ENCODE measurements around the gene CYB561. TPM values are rescaled to one million over a fixed set of nuclear protein-coding genes. Genes with fewer than 3 reads are reported as not detected.

CYB561 gene
- total RNA-seq, 2 donors from 2014 or later, result 19.0 to 23.7 TPM

- peak; percentile 58 for TF ChIP-seq CTCF (IDR thresholded peaks at IDR 0.05)
- H3K27me3 ChIP-seq (replicated peaks; ENCODE audit: insufficient read depth), result no peaks in the 10 kb centered on the region
- H3K36me3 ChIP-seq, result no peaks in the 10 kb centered on the region
- H3K4me1 ChIP-seq (ENCODE audit: control insufficient read depth in 1 of 2, low read depth in 2 of 2), result peaks cover 10 to 24% of the 10 kb centered on the region in 2 donors
- H3K4me3 ChIP-seq, result no peak overlapping the region
- no peak overlapping the region for H3K27ac ChIP-seq
- ATAC-seq (ENCODE audit: insufficient number of reproducible peaks, low FRiP score, low read depth) (no peak), DNase-seq (ENCODE audit: low spot score) (peak; percentile 35)
- no peaks in the 10 kb centered on the region for H3K9me3 ChIP-seq
Observed at GRCh38 chr17:63478814-63479494, 32.8 kb upstream of the CYB561 start.

- H3K27ac ChIP-seq, result peak overlapping the region in 1 of 2 donors; percentile 11
- H3K27me3 ChIP-seq (replicated peaks; ENCODE audit: insufficient read depth), result no peaks in the 10 kb centered on the region
- H3K9me3 ChIP-seq, result no peaks in the 10 kb centered on the region
- DNase-seq (ENCODE audit: low spot score), result no peak
- TF ChIP-seq CTCF (IDR thresholded peaks at IDR 0.05), result no peak
- H3K36me3 ChIP-seq, result no peaks in the 10 kb centered on the region
- H3K4me3 ChIP-seq, result peak overlapping the region; percentile 72
- H3K4me1 ChIP-seq (ENCODE audit: control insufficient read depth in 1 of 2, low read depth in 2 of 2), result peaks cover 10 to 24% of the 10 kb centered on the region in 2 donors
- ATAC-seq (ENCODE audit: insufficient number of reproducible peaks, low FRiP score, low read depth), result no peak
Observed at GRCh38 chr17:63477480-63478440, 31.7 kb upstream of the CYB561 start.

DNA sequence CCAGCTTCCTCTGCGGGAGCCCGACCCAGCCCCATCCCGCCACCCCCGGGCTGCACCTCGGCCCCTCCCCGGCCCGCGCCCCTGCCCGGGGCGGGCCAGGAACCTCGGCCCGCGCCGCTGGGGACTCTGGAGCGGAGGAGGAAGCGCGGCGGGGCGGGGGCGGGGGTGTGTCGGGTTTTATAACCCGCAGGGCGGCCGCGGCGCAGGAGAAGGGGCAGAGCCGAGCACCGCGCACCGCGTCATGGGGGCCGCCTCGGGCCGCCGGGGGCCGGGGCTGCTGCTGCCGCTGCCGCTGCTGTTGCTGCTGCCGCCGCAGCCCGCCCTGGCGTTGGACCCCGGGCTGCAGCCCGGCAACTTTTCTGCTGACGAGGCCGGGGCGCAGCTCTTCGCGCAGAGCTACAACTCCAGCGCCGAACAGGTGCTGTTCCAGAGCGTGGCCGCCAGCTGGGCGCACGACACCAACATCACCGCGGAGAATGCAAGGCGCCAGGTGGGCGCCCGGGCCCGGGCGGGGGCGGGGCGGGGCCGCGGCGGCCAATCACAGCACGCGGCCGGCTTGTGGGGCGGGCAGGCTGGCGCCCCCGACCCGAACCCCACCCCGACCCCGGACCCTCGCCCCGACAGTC lies 30.9 kb upstream of the CYB561 start, which contains the start of gene ACE:
Gene ACE (plus strand): TSS at position 208 of the 626 bp plus-strand sequence. CDS start 34 bp downstream, at position 242.
- TF ChIP-seq CTCF (IDR thresholded peaks at IDR 0.05), result no peak
- ATAC-seq (ENCODE audit: insufficient number of reproducible peaks, low FRiP score, low read depth) (no peak), DNase-seq (ENCODE audit: low spot score) (no peak)
- Histone ChIP-seq H3K27me3 (replicated peaks; ENCODE audit: insufficient read depth) (no peaks in the 10 kb centered on the region), H3K4me3 (peak within 1 kb of the TSS; percentile 72), H3K4me1 (ENCODE audit: control insufficient read depth in 1 of 2, low read depth in 2 of 2) (peaks cover 10 to 24% of the 10 kb centered on the region in 2 donors), H3K27ac (peak within 1 kb of the TSS in 1 of 2 donors; percentile 11), H3K9me3 (no peaks in the 10 kb centered on the region), H3K36me3 (no peaks in the 10 kb centered on the region)

DNA sequence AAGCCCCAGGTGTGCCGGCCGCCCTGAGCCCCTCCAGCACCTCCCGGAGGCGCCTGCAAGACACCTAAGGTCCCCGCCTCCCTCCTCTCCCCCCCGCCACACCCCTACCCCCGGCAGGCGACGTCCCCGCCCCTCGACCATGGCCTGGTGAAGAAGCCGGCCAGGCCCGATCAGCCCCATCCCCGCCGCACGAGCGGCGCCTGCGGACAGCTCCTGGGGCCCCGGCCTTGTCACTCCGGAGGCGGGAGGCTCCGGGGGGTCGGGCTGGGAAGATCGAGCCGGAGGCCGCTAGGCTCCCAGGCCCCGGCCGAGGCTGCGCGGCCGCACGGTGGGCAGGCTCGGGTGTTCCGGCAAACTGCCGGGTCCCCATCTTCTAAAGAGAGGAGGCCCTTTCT lies 30.4 kb upstream of the CYB561 start:
- ATAC-seq (ENCODE audit: insufficient number of reproducible peaks, low FRiP score, low read depth) (no peak), DNase-seq (ENCODE audit: low spot score) (no peak)
- TF ChIP-seq CTCF (IDR thresholded peaks at IDR 0.05), result no peak
- Histone ChIP-seq H3K4me1 (ENCODE audit: control insufficient read depth in 1 of 2, low read depth in 2 of 2) (peaks cover 10 to 24% of the 10 kb centered on the region in 2 donors), H3K4me3 (peak overlapping the region; percentile 72), H3K9me3 (no peaks in the 10 kb centered on the region), H3K27me3 (replicated peaks; ENCODE audit: insufficient read depth) (no peaks in the 10 kb centered on the region), H3K36me3 (no peaks in the 10 kb centered on the region), H3K27ac (no peak overlapping the region)

All from thoracic aorta (tissue), 2 donors.